B cell (primary cell): ENCODE results near the gene AMZ1. TPM values are rescaled to one million over a fixed set of nuclear protein-coding genes. Genes with fewer than 3 reads are reported as not detected.

Source experiments
- ATAC-seq: fragments of 200-7000 bp; cut with Tn5 transposase; one replicate; pipeline ENCODE4 v1.10.0; 2021; ENCODE audit warnings: low read depth, mild to moderate bottlenecking, moderate number of reproducible peaks, moderate library complexity
- CTCF ChIA-PET: fragments of 350-600 bp; sonication (Branson Sonifier 250); formaldehyde crosslinking; loops from one replicate; lab custom pipeline; 2021; ENCODE audit warnings: antibody characterized with exemption, inconsistent platforms; lab: Charles Lee
- POLR2A ChIA-PET: fragments of 350-600 bp; sonication (Branson Sonifier 250); formaldehyde crosslinking; loops from one replicate; lab custom pipeline; 2021; ENCODE audit warnings: antibody characterized with exemption; lab: Charles Lee
- DNase-seq: peaks from one replicate; pipeline ENCODE4 v3.0.0; 2013
- H2AFZ ChIP-seq: 2 replicates; pipeline ENCODE4 v1.6.1; 2012; ENCODE audit warnings: mild to moderate bottlenecking, low read depth, low read length; ENCODE audit not compliant: insufficient read depth, poor library complexity, severe bottlenecking
- H3K27ac ChIP-seq, 2 donors: 1 replicate in 1 of 2; 2 replicates in 1 of 2; pipeline ENCODE4 v1.5.1; 2012 to 2013; ENCODE audit warnings: low read length in 2 of 2, mild to moderate bottlenecking in 2 of 2, moderate library complexity in 1 of 2
- H3K27me3 ChIP-seq, 4 experiments: fragments of 200-600 bp in 1 of 4; sonication (generic) in 1 of 4; replicated peaks in 1 of 4; 1 replicate in 2 of 4; 2 replicates in 2 of 4; pipeline versions ENCODE4 v1.6.1 to v1.7.0; 2013 to 2016; ENCODE audit warnings: low read length in 3 of 4, mild to moderate bottlenecking in 2 of 4, mixed read lengths in 1 of 4, moderate library complexity in 1 of 4; ENCODE audit not compliant: insufficient read depth in 4 of 4, control insufficient read depth in 3 of 4; ENCODE audit errors: control extremely low read depth in 1 of 4
- H3K36me3 ChIP-seq, 2 experiments: replicated peaks in 1 of 2; 1 replicate in 1 of 2; 2 replicates in 1 of 2; pipeline versions ENCODE4 v1.6.1 to v1.7.1; 2013; ENCODE audit warnings: low read length in 1 of 2; ENCODE audit not compliant: insufficient read depth in 2 of 2, control insufficient read depth in 1 of 2; ENCODE audit errors: control extremely low read depth in 1 of 2, extremely low read depth in 1 of 2
- H3K4me1 ChIP-seq, 2 donors: fragments of 200-600 bp in 1 of 2; sonication (generic) in 1 of 2; 1 replicate in 1 of 2; 2 replicates in 1 of 2; pipeline versions ENCODE4 v1.5.1 to v1.6.1; 2013 to 2017; ENCODE audit warnings: low read length in 2 of 2; ENCODE audit not compliant: control insufficient read depth in 2 of 2, insufficient read depth in 2 of 2
- H3K4me2 ChIP-seq: replicated peaks from 2 replicates; pipeline ENCODE3; 2012; ENCODE audit warnings: mild to moderate bottlenecking, low read depth, low read length; ENCODE audit not compliant: poor library complexity, severe bottlenecking
- H3K4me3 ChIP-seq, 5 experiments: fragments of 200-600 bp in 1 of 5; sonication (generic) in 1 of 5; 1 replicate in 3 of 5; 2 replicates in 2 of 5; pipeline versions ENCODE4 v1.5.1 to v1.7.0; 2011 to 2016; ENCODE audit warnings: low read length in 4 of 5, mild to moderate bottlenecking in 4 of 5, low read depth in 2 of 5, control low read depth in 1 of 5, moderate library complexity in 1 of 5; ENCODE audit not compliant: insufficient read depth in 1 of 5; ENCODE audit errors: control extremely low read depth in 1 of 5, extremely low read depth in 1 of 5
- H3K79me2 ChIP-seq: fragments of 200-600 bp; sonication (generic); one replicate; pipeline ENCODE4 v1.6.0; 2016; ENCODE audit warnings: low read length; ENCODE audit not compliant: control insufficient read depth, insufficient read depth
- H3K9ac ChIP-seq: fragments of 200-600 bp; sonication (generic); 2 replicates; pipeline ENCODE4 v1.6.1; 2017; ENCODE audit warnings: mild to moderate bottlenecking, low read length, moderate library complexity
- H3K9me3 ChIP-seq, 3 donors: one replicate each; pipeline versions ENCODE4 v1.6.1 to v1.7.1; 2013; ENCODE audit warnings: low read length in 2 of 3; ENCODE audit not compliant: control insufficient read depth in 2 of 3, insufficient read depth in 1 of 3; ENCODE audit errors: control extremely low read depth in 1 of 3
- H4K20me1 ChIP-seq: 2 replicates; pipeline ENCODE4 v1.6.0; 2012; ENCODE audit warnings: mild to moderate bottlenecking, low read length; ENCODE audit not compliant: insufficient read depth, control insufficient read depth, poor library complexity, severe bottlenecking
- H3K27ac Mint-ChIP-seq: one replicate; pipeline ENCODE4 v1.8.0; 2021; ENCODE audit warnings: mixed read lengths
- H3K27me3 Mint-ChIP-seq: one replicate; pipeline ENCODE4 v1.8.0; 2021; ENCODE audit warnings: mixed read lengths
- H3K4me1 Mint-ChIP-seq: one replicate; pipeline ENCODE4 v1.8.0; 2021; ENCODE audit warnings: mixed read lengths
- H3K4me3 Mint-ChIP-seq: one replicate; pipeline ENCODE4 v1.8.0; 2021; ENCODE audit warnings: mixed read lengths
- H3K9me3 Mint-ChIP-seq: one replicate; pipeline ENCODE4 v1.8.0; 2022; ENCODE audit warnings: mixed read lengths; ENCODE audit not compliant: insufficient read depth
- EZH2 ChIP-seq: IDR thresholded peaks from 2 replicates; pipeline ENCODE4 v1.6.1; 2012; ENCODE audit warnings: borderline replicate concordance, low read depth, mild to moderate bottlenecking, moderate library complexity, low read length; ENCODE audit not compliant: insufficient read depth, poor library complexity, severe bottlenecking
- WGBS: methylation state at CpG from one replicate; pipeline ENCODE4 v1.1.5; 2013; ENCODE audit warnings: missing lambda C conversion rate; ENCODE audit not compliant: insufficient coverage; 5-methylcytosine and 5-hydroxymethylcytosine counted together
- intact Hi-C: fragments of 100-400 bp; cut with micrococcal nuclease; formaldehyde crosslinking; loops from one replicate; pipeline ENCODE4 v1.10.0; 2022
- polyA plus RNA-seq: library from polyadenylated mRNA; depleted of rRNA; stranded (reverse); fragments of >200 nt; gene quantifications from 2 replicates; pipeline ENCODE4 v1.2.3, GENCODE V29; 2012
- total RNA-seq, 2 donors: library from RNA; stranded (reverse); fragments of 120-200 nt in 1 of 2; gene quantifications; 1 replicate in 1 of 2; 2 replicates in 1 of 2; pipeline versions ENCODE4 v1.2.3 to v1.2.4, GENCODE V29; 2013 to 2022
- TF ChIP-seq, protein P1 (sequence below): fragments of 200-600 bp; IDR thresholded peaks from one replicate; pipeline ENCODE4 v1.8.0; 2022; ENCODE audit warnings: antibody characterized with exemption, mild to moderate bottlenecking

The AMZ1 gene
- total and polyA plus RNA-seq, 2 donors (not counting 1 experiment from before 2014, with no cell fraction given), result 0.73 to 13.2 TPM

DNA sequence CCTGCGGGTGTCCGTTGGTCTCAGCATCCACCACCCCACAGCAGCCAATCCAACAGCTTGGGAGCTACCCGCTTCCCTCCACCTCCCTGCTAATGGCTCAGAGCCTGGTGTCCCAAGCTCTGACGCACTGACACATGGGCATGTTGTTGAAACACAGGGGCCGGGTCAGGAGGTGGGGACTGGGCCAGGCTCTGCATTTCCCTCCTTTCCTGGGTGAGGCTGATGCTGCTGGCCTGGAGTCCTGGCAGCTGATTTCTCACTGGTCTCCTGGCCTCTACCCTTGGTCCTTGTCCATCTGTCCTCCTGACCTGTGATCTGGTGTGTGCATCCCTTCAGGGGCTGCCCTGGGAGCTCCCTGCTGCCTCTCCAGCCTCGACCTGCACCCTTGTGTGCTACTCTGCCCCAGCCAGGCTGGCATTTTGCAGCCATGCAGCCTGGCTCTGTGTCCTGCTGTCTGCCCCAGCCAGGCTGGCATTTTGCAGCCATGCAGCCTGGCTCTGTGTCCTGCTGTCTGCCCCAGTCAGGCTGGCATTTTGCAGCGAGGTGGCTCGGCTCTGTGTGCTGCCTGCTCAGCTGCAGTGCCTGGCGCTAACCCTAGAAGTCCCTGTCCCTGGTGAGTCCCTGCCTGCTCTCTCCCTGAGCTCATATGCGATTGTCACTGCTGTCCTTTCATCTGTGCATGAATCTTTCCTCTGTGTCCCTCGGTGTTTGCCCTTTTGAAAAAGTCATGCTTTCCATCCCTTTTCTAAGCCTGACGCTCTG lies 14.0 kb downstream of the AMZ1 start:
- Histone ChIP-seq H3K4me3 (no peak overlapping the region), H3K36me3 (no peaks in the 10 kb centered on the region), H3K27ac (no peak overlapping the region), H3K4me2 (no peak overlapping the region), H3K79me2 (no peaks in the 10 kb centered on the region), H3K27me3 (peaks cover 0 to 18% (median 0%) of the 10 kb centered on the region in 4 experiments), H4K20me1 (no peaks in the 10 kb centered on the region), H3K4me1 (peaks cover 13 to 15% of the 10 kb centered on the region in 2 donors), H3K9ac (no peak overlapping the region), H3K9me3 (no peaks in the 10 kb centered on the region), H2AFZ (no peak overlapping the region)
- TF ChIP-seq EZH2, result no peak
- TF ChIP-seq, protein P1, sequence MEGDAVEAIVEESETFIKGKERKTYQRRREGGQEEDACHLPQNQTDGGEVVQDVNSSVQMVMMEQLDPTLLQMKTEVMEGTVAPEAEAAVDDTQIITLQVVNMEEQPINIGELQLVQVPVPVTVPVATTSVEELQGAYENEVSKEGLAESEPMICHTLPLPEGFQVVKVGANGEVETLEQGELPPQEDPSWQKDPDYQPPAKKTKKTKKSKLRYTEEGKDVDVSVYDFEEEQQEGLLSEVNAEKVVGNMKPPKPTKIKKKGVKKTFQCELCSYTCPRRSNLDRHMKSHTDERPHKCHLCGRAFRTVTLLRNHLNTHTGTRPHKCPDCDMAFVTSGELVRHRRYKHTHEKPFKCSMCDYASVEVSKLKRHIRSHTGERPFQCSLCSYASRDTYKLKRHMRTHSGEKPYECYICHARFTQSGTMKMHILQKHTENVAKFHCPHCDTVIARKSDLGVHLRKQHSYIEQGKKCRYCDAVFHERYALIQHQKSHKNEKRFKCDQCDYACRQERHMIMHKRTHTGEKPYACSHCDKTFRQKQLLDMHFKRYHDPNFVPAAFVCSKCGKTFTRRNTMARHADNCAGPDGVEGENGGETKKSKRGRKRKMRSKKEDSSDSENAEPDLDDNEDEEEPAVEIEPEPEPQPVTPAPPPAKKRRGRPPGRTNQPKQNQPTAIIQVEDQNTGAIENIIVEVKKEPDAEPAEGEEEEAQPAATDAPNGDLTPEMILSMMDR, result no peak
- Mint-ChIP-seq H3K9me3 (no peaks in the 10 kb centered on the region), H3K27ac (peak overlapping the region; percentile 21), H3K4me3 (no peak overlapping the region), H3K27me3 (no peaks in the 10 kb centered on the region), H3K4me1 (peaks cover 21% of the 10 kb centered on the region)
- DNase-seq (no peak), ATAC-seq (no peak)
- CTCF ChIA-PET, result interaction anchor here (1.2 kb wide), 1 partner anchor 8 kb away, joined by 4 read pairs; no protein-coding TSS in a partner anchor
- POLR2A ChIA-PET, result interaction anchor here (0.7 kb wide), 1 partner anchor 281 kb away, joined by 5 read pairs; no protein-coding TSS in a partner anchor
- WGBS, result 91% methylated on average over 12 of the region's 12 CpGs
- intact Hi-C loops, result no loop called here

DNA sequence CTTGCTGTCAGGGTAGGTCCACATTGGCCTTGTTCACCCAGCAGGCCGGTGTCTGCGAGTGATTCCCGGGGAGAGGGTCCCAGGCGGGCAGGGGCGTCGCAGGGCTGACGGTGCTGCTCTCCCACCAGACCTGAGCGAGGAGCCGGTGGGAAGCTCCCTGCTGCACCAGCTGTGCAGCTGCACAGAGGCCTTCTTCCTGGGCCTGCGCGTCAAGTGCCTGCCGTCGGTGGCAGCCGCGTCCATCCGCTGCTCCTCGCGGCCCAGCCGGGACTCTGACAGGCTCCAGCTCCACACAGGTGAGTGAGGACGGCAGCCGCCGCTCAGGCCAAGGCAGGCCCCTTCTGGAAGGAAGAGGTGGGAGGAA lies 14.6 kb downstream of the AMZ1 start:
- Mint-ChIP-seq H3K27ac (no peak overlapping the region), H3K4me3 (no peak overlapping the region), H3K4me1 (peaks cover 21% of the 10 kb centered on the region), H3K9me3 (no peaks in the 10 kb centered on the region), H3K27me3 (no peaks in the 10 kb centered on the region)
- intact Hi-C loops, result no loop called here
- POLR2A ChIA-PET, result interaction anchor here (0.6 to 0.7 kb wide), 2 partner anchors 20 to 282 kb away, joined by 3 to 5 read pairs; no protein-coding TSS in a partner anchor
- H3K9ac ChIP-seq, result no peak overlapping the region
- H3K36me3 ChIP-seq, result no peaks in the 10 kb centered on the region
- ATAC-seq (no peak), DNase-seq (no peak)
- H3K79me2 ChIP-seq, result no peaks in the 10 kb centered on the region
- H3K4me2 ChIP-seq, result no peak overlapping the region
- CTCF ChIA-PET, result interaction anchor here (1.2 kb wide), 1 partner anchor 7 kb away, joined by 4 read pairs; no protein-coding TSS in a partner anchor
- H3K4me1 ChIP-seq, result peaks cover 13 to 15% of the 10 kb centered on the region in 2 donors
- H2AFZ ChIP-seq, result no peak overlapping the region
- H4K20me1 ChIP-seq, result no peaks in the 10 kb centered on the region
- H3K27me3 ChIP-seq, result peaks cover 0 to 18% (median 0%) of the 10 kb centered on the region in 4 experiments
- H3K27ac ChIP-seq, result no peak overlapping the region
- 96% methylated on average over 22 of the region's 22 CpGs for WGBS
- TF ChIP-seq EZH2, result no peak
- TF ChIP-seq, protein P1, result no peak
- no peak overlapping the region for H3K4me3 ChIP-seq
- H3K9me3 ChIP-seq, result no peaks in the 10 kb centered on the region
